Measurements from ENCODE around the gene ELOVL1. TPM values are rescaled to one million over a fixed set of nuclear protein-coding genes. Genes with fewer than 3 reads are reported as not detected.

ELOVL1 gene
- total RNA-seq, 1 experiment from 2014 or later = 91.3 TPM

DNA sequence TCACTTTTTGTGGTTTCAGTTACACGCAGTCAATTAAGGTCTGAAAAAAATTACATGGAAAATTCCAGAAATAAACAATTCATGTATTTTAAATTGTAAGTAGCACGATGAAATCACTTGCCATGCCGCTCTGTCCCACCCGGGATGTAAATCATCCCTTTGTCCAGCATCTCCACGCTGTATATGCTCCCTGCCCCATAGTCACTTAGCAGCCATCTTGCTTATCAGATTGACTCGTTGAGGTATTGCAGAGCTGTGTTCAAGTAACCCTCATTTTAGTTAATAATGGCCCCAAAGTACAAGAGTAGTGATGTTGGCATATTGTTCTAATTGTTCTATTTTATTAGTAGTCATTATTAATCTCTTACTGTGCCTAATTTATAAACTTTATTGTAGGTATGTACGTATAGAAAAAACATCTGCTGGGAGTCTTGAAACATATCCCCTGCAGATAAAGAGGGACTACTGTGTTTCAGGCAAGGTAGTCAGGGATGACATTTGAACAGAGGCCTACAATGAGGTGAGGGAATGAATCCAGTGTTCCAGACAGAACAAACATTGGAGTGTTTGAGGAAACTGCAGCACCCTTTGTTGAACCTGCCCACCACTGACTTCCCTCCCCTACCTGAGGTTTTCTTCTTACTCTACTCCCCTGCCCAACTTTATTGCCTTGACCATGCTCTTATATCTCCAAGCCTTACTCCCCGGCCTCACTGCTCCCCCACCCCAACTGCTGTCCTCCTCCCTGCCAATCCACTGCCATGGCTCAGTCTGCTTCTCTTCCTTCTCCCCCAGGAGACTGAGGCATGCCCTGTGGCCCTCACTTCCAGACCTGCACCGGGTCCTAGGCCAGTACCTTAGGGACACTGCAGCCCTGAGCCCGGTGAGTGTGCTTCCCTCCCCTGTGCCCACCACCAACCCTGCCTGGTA is 16.1 kb downstream of the ELOVL1 start:
- H3K9me3 ChIP-seq (ENCODE audit: control insufficient read depth in 1 of 2, insufficient read depth in 1 of 2, low read depth in 1 of 2, low read length in 2 of 2) = no peaks in the 10 kb centered on the region
- no peak overlapping the region for H3K4me3 ChIP-seq (replicated peaks in 1 of 2; ENCODE audit: low read depth in 1 of 2, low read length in 2 of 2)
- H3K4me1 ChIP-seq (ENCODE audit: control insufficient read depth in 1 of 2, insufficient read depth in 2 of 2, low read length in 2 of 2) = peaks cover 17 to 38% of the 10 kb centered on the region in 2 experiments
- no peak overlapping the region for H2AFZ ChIP-seq (ENCODE audit: low read depth, low read length, poor library complexity, severe bottlenecking)
- RAD21 ChIA-PET (ENCODE audit: low non-redundant PET in 1 of 2, low total read pairs in 2 of 2, uncharacterized antibody in 2 of 2, unreplicated experiment in 2 of 2) = no interaction called here
- H3K4me2 ChIP-seq (ENCODE audit: low read length) = no peak overlapping the region
- H3K27ac ChIP-seq (ENCODE audit: low read depth, low read length) = no peak overlapping the region
- H3K27me3 ChIP-seq (ENCODE audit: insufficient read depth, low read length) = no peaks in the 10 kb centered on the region
- CTCF ChIA-PET = no interaction called here
- no peaks in the 10 kb centered on the region for H3K9me2 ChIP-seq (ENCODE audit: insufficient read depth)
- H3K36me3 ChIP-seq (ENCODE audit: control insufficient read depth in 1 of 2, insufficient read depth in 2 of 2, low read length in 2 of 2) = no peaks in the 10 kb centered on the region
- POLR2A ChIA-PET = no interaction called here
- DNase-seq (ENCODE audit: low read depth, low spot score) (no peak), ATAC-seq (no peak)
- H4K20me1 ChIP-seq (ENCODE audit: insufficient read depth) = no peaks in the 10 kb centered on the region
- no peaks in the 10 kb centered on the region for H3K79me2 ChIP-seq (ENCODE audit: insufficient read depth, low read length)
- BruUV-seq (replicated peaks) = no TSS peak
- intact Hi-C loops (cut with micrococcal nuclease) = no loop called here
- TF ChIP-seq, protein P1, sequence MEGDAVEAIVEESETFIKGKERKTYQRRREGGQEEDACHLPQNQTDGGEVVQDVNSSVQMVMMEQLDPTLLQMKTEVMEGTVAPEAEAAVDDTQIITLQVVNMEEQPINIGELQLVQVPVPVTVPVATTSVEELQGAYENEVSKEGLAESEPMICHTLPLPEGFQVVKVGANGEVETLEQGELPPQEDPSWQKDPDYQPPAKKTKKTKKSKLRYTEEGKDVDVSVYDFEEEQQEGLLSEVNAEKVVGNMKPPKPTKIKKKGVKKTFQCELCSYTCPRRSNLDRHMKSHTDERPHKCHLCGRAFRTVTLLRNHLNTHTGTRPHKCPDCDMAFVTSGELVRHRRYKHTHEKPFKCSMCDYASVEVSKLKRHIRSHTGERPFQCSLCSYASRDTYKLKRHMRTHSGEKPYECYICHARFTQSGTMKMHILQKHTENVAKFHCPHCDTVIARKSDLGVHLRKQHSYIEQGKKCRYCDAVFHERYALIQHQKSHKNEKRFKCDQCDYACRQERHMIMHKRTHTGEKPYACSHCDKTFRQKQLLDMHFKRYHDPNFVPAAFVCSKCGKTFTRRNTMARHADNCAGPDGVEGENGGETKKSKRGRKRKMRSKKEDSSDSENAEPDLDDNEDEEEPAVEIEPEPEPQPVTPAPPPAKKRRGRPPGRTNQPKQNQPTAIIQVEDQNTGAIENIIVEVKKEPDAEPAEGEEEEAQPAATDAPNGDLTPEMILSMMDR (IDR thresholded peaks at IDR 0.05 in 2 of 3, conservative IDR thresholded peaks at IDR 0.05 in 1 of 3; ENCODE audit: borderline replicate concordance in 1 of 3, insufficient read depth in 1 of 3, low read depth in 2 of 3, low read length in 2 of 3) = no peak
- TF ChIP-seq POLR2AphosphoS5 (IDR thresholded peaks at IDR 0.05; ENCODE audit: low read depth, low read length) = 0 out of 2 replicates have a peak, but pooled peaks have one; percentile 14
- H3K9ac ChIP-seq (ENCODE audit: low read length) = no peak overlapping the region

DNA sequence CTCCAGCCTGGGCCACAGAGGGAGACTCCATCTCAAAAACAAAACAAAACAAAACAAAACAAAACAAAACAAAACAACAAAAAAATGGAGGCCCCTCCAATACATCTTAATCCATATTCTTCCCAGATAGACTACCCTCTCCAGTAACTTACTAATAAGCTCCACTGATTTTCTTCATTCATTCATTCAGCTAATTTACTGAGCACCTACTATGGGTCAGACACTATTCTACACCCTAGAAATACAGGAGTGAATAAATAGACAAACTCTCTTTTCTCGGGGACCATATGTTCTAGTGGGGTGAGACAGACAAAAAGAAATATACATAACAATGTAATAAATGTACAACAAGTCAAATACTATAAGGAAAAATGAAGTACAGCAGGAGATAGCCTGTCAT is 16.8 kb downstream of the ELOVL1 start:
- no peak overlapping the region for H3K4me2 ChIP-seq (ENCODE audit: low read length)
- ChIA-PET RAD21 (ENCODE audit: low non-redundant PET in 1 of 2, low total read pairs in 2 of 2, uncharacterized antibody in 2 of 2, unreplicated experiment in 2 of 2) (no interaction called here), POLR2A (interaction anchor here (0.9 kb wide), 1 partner anchor 8 kb away, joined by 3 read pairs; the partner anchor contains the start of gene CDC20), CTCF (no interaction called here)
- no peaks in the 10 kb centered on the region for H3K9me3 ChIP-seq (ENCODE audit: control insufficient read depth in 1 of 2, insufficient read depth in 1 of 2, low read depth in 1 of 2, low read length in 2 of 2)
- intact Hi-C loops (cut with micrococcal nuclease) = no loop called here
- H2AFZ ChIP-seq (ENCODE audit: low read depth, low read length, poor library complexity, severe bottlenecking) = no peak overlapping the region
- H3K4me3 ChIP-seq (replicated peaks in 1 of 2; ENCODE audit: low read depth in 1 of 2, low read length in 2 of 2) = no peak overlapping the region
- H3K9ac ChIP-seq (ENCODE audit: low read length) = no peak overlapping the region
- no peaks in the 10 kb centered on the region for H3K9me2 ChIP-seq (ENCODE audit: insufficient read depth)
- no TSS peak for BruUV-seq (replicated peaks)
- no peaks in the 10 kb centered on the region for H3K36me3 ChIP-seq (ENCODE audit: control insufficient read depth in 1 of 2, insufficient read depth in 2 of 2, low read length in 2 of 2)
- DNase-seq (ENCODE audit: low read depth, low spot score) (no peak), ATAC-seq (no peak)
- no peaks in the 10 kb centered on the region for H3K79me2 ChIP-seq (ENCODE audit: insufficient read depth, low read length)
- H4K20me1 ChIP-seq (ENCODE audit: insufficient read depth) = no peaks in the 10 kb centered on the region
- no peak overlapping the region for H3K27ac ChIP-seq (ENCODE audit: low read depth, low read length)
- H3K4me1 ChIP-seq (ENCODE audit: control insufficient read depth in 1 of 2, insufficient read depth in 2 of 2, low read length in 2 of 2) = peaks cover 17 to 45% of the 10 kb centered on the region in 2 experiments
- no peaks in the 10 kb centered on the region for H3K27me3 ChIP-seq (ENCODE audit: insufficient read depth, low read length)
- TF ChIP-seq, protein P2, sequence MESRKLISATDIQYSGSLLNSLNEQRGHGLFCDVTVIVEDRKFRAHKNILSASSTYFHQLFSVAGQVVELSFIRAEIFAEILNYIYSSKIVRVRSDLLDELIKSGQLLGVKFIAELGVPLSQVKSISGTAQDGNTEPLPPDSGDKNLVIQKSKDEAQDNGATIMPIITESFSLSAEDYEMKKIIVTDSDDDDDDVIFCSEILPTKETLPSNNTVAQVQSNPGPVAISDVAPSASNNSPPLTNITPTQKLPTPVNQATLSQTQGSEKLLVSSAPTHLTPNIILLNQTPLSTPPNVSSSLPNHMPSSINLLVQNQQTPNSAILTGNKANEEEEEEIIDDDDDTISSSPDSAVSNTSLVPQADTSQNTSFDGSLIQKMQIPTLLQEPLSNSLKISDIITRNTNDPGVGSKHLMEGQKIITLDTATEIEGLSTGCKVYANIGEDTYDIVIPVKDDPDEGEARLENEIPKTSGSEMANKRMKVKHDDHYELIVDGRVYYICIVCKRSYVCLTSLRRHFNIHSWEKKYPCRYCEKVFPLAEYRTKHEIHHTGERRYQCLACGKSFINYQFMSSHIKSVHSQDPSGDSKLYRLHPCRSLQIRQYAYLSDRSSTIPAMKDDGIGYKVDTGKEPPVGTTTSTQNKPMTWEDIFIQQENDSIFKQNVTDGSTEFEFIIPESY (IDR thresholded peaks at IDR 0.05; ENCODE audit: extremely low read depth, insufficient replicate concordance, low read length) = no peak
- TF ChIP-seq POLR2A (IDR thresholded peaks at IDR 0.05; ENCODE audit: borderline replicate concordance, extremely low read depth, insufficient read depth, insufficient read length) = no peak
- no peak for TF ChIP-seq FOSL1 (IDR thresholded peaks at IDR 0.05; ENCODE audit: low read depth)
- no peak for TF ChIP-seq ZFX (IDR thresholded peaks at IDR 0.05)
- TF ChIP-seq CBX3 (IDR thresholded peaks at IDR 0.05; ENCODE audit: low read depth) = no peak
- no peak for TF ChIP-seq EZH2phosphoT487 (IDR thresholded peaks at IDR 0.05; ENCODE audit: borderline replicate concordance)
- no peak for TF ChIP-seq EGR1 (IDR thresholded peaks at IDR 0.05; ENCODE audit: low read depth)
- no peak for TF ChIP-seq SP1 (IDR thresholded peaks at IDR 0.05; ENCODE audit: low read depth)
- no peak for TF ChIP-seq RAD21 (IDR thresholded peaks at IDR 0.05; ENCODE audit: low read depth)
- TF ChIP-seq ZNF274 (IDR thresholded peaks at IDR 0.05; ENCODE audit: low read depth, low read length) = no peak
- TF ChIP-seq, protein P3, sequence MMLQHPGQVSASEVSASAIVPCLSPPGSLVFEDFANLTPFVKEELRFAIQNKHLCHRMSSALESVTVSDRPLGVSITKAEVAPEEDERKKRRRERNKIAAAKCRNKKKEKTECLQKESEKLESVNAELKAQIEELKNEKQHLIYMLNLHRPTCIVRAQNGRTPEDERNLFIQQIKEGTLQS (IDR thresholded peaks at IDR 0.05) = no peak
- TF ChIP-seq ELF1 (IDR thresholded peaks at IDR 0.05; ENCODE audit: borderline replicate concordance, low read depth) = no peak
- TF ChIP-seq, protein P4, sequence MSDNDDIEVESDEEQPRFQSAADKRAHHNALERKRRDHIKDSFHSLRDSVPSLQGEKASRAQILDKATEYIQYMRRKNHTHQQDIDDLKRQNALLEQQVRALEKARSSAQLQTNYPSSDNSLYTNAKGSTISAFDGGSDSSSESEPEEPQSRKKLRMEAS (IDR thresholded peaks at IDR 0.05) = no peak
- no peak for TF ChIP-seq EZH2 (IDR thresholded peaks at IDR 0.05)
- no peak for TF ChIP-seq SRF (IDR thresholded peaks at IDR 0.05; ENCODE audit: low read depth)
